Smooth muscle cell (in vitro differentiated cells): Measurements from ENCODE around the gene TP53I13. TPM values are rescaled to one million over a fixed set of nuclear protein-coding genes. Genes with fewer than 3 reads are reported as not detected.

Experiments
- DNase-seq: peaks from one replicate; lab custom pipeline; 2025; ENCODE audit not compliant: unreplicated experiment; lab: John Stamatoyannopoulos, UW
- H2AFZ ChIP-seq: fragments of 200-600 bp; sonication (generic); 2 replicates; pipeline ENCODE4 v1.6.0; 2016; ENCODE audit warnings: antibody characterized with exemption, low read depth, mild to moderate bottlenecking
- H3F3A ChIP-seq: fragments of 200-600 bp; sonication (generic); 2 replicates; pipeline ENCODE4 v1.6.0; 2017; ENCODE audit warnings: antibody characterized with exemption, low read depth
- H3K27ac ChIP-seq: fragments of 200-600 bp; sonication (generic); 2 replicates; pipeline ENCODE4 v1.5.1; 2016; ENCODE audit warnings: low read depth, mild to moderate bottlenecking
- H3K27me3 ChIP-seq: fragments of 200-600 bp; sonication (generic); 2 replicates; pipeline ENCODE4 v1.6.1; 2016; ENCODE audit warnings: low read depth, mild to moderate bottlenecking
- H3K36me3 ChIP-seq: fragments of 200-600 bp; sonication (generic); 2 replicates; pipeline ENCODE4 v1.5.1; 2016; ENCODE audit warnings: low read depth
- H3K4me1 ChIP-seq: fragments of 200-600 bp; sonication (generic); 2 replicates; pipeline ENCODE4 v1.5.1; 2016; ENCODE audit warnings: low read depth
- H3K4me2 ChIP-seq: fragments of 200-600 bp; sonication (generic); 2 replicates; pipeline ENCODE4 v1.6.0; 2016; ENCODE audit warnings: mild to moderate bottlenecking
- H3K4me3 ChIP-seq: fragments of 200-600 bp; sonication (generic); 2 replicates; pipeline ENCODE4 v1.5.1; 2016; ENCODE audit warnings: mild to moderate bottlenecking
- H3K79me2 ChIP-seq: fragments of 200-600 bp; sonication (generic); 2 replicates; pipeline ENCODE4 v1.6.0; 2016; ENCODE audit warnings: low read depth, mild to moderate bottlenecking
- H3K9ac ChIP-seq: fragments of 200-600 bp; sonication (generic); 2 replicates; pipeline ENCODE4 v1.6.0; 2016; ENCODE audit warnings: low read depth
- H3K9me3 ChIP-seq: fragments of 200-600 bp; sonication (generic); replicated peaks from 2 replicates; pipeline ENCODE4 v1.5.1; 2016; ENCODE audit warnings: low read depth
- H4K20me1 ChIP-seq: fragments of 200-600 bp; sonication (generic); 2 replicates; pipeline ENCODE4 v1.6.0; 2016; ENCODE audit warnings: low read depth
- WGBS: methylation state at CpG from one replicate; pipeline ENCODE4 v1.1.7; 2016; ENCODE audit warnings: low lambda C conversion rate; 5-methylcytosine and 5-hydroxymethylcytosine counted together
- polyA plus RNA-seq: library from polyadenylated mRNA; unstranded; fragments of >200 nt; fragmentation: Nextera tagmentation; extraction: Ambion mirVana; gene quantifications from 2 replicates; pipeline ENCODE4 v1.2.1, GENCODE V29; 2016
- total RNA-seq: library from RNA; depleted of rRNA; stranded (reverse); fragments of >200 nt; gene quantifications from 2 replicates; pipeline ENCODE4 v1.2.3, GENCODE V29; 2014
- TF ChIP-seq, protein P1 (sequence below): fragments of 200-600 bp; sonication (generic); IDR thresholded peaks from 2 replicates; pipeline ENCODE4 v1.5.1; 2017; ENCODE audit warnings: borderline replicate concordance, mild to moderate bottlenecking, antibody characterized with exemption; ENCODE audit not compliant: insufficient read depth, poor library complexity, severe bottlenecking

TP53I13 gene
- total and polyA plus RNA-seq, 2 experiments from 2014 or later, result 50.7 to 105 TPM

- H3K4me3 ChIP-seq, result no peak overlapping the region
- no peaks in the 10 kb centered on the region for H3K79me2 ChIP-seq
- H3K9me3 ChIP-seq, result no peaks in the 10 kb centered on the region
- peaks cover 27% of the 10 kb centered on the region for H3K4me1 ChIP-seq
- H3K27me3 ChIP-seq, result no peaks in the 10 kb centered on the region
- H3K9ac ChIP-seq, result no peak overlapping the region
- no peak for DNase-seq
- TF ChIP-seq, protein P1, sequence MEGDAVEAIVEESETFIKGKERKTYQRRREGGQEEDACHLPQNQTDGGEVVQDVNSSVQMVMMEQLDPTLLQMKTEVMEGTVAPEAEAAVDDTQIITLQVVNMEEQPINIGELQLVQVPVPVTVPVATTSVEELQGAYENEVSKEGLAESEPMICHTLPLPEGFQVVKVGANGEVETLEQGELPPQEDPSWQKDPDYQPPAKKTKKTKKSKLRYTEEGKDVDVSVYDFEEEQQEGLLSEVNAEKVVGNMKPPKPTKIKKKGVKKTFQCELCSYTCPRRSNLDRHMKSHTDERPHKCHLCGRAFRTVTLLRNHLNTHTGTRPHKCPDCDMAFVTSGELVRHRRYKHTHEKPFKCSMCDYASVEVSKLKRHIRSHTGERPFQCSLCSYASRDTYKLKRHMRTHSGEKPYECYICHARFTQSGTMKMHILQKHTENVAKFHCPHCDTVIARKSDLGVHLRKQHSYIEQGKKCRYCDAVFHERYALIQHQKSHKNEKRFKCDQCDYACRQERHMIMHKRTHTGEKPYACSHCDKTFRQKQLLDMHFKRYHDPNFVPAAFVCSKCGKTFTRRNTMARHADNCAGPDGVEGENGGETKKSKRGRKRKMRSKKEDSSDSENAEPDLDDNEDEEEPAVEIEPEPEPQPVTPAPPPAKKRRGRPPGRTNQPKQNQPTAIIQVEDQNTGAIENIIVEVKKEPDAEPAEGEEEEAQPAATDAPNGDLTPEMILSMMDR, result no peak
- no peak overlapping the region for H3K27ac ChIP-seq
- no peak overlapping the region for H2AFZ ChIP-seq
- peaks cover 35% of the 10 kb centered on the region for H4K20me1 ChIP-seq
- 80% methylated on average over 8 of the region's 9 CpGs for WGBS
- no peaks in the 10 kb centered on the region for H3K36me3 ChIP-seq
- no peak overlapping the region for H3K4me2 ChIP-seq
- H3F3A ChIP-seq, result no peaks in the 10 kb centered on the region
Measured at GRCh38 chr17:29596811-29597210, 28.3 kb downstream of the TP53I13 start.

DNA sequence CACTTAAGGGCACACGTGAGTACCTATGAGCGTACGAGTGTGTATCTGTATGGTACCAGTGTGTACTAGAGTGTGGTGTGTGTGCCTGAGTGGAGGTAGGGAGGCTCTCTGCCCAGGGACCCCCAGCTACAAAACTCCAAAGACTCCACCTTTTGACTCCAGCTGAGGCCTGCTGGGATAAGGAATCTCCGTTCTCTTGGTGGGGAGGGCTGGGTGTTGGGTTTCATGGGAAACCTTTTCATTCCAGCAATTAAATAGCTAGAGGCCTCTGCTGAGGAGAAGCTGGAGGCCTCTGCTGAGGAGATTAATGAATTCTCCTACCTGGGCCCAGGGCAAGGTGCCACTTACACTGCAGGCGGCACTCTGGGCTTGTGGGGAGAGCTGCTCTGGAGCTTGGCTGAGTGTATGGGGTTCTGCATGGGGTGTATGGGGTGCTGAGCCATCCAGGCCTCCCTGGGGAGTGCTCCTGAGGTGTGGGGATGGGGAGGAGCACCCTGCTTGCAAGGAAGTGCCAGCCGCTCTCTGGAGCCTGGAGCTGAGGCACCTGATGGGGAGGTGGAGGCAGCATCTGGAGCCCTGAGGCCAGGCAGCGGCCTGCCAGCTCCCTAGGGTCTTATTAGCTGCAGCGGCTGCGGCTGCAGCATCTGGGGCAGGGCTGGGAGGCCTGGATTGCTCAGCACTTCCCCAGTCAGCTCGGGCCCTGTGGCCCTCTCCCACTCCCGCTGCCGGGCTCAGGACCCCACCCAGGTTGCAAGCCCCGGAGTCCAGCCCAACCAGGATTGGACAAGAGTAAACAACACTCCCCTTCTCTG is 29.1 kb downstream of the TP53I13 start:
- WGBS, result 65% methylated on average over 13 of the region's 13 CpGs
- H4K20me1 ChIP-seq, result peaks cover 35% of the 10 kb centered on the region
- no peak for DNase-seq

GRCh38 chr17:29603109-29603674 is 34.7 kb downstream of the TP53I13 start:
- DNase-seq, result no peak
- H3K4me1 ChIP-seq, result no peaks in the 10 kb centered on the region
- no peaks in the 10 kb centered on the region for H3K79me2 ChIP-seq
- H3K27me3 ChIP-seq, result no peaks in the 10 kb centered on the region
- H3K9me3 ChIP-seq, result no peaks in the 10 kb centered on the region
- no peak overlapping the region for H2AFZ ChIP-seq
- no peak overlapping the region for H3K4me3 ChIP-seq
- H4K20me1 ChIP-seq, result no peaks in the 10 kb centered on the region
- H3K4me2 ChIP-seq, result no peak overlapping the region
- H3K36me3 ChIP-seq, result no peaks in the 10 kb centered on the region
- 97% methylated on average over 6 of the region's 6 CpGs for WGBS
- TF ChIP-seq, protein P1, result no peak
- no peaks in the 10 kb centered on the region for H3F3A ChIP-seq
- no peak overlapping the region for H3K9ac ChIP-seq
- H3K27ac ChIP-seq, result no peak overlapping the region

More for the DNA sequence above, 29.1 kb downstream of the TP53I13 start:
- no peak overlapping the region for H3K4me3 ChIP-seq
- H3K36me3 ChIP-seq, result no peaks in the 10 kb centered on the region
- H3K27me3 ChIP-seq, result no peaks in the 10 kb centered on the region
- no peak overlapping the region for H2AFZ ChIP-seq
- H3K9me3 ChIP-seq, result no peaks in the 10 kb centered on the region
- no peaks in the 10 kb centered on the region for H3K79me2 ChIP-seq
- peaks cover 20% of the 10 kb centered on the region for H3K4me1 ChIP-seq
- no peak overlapping the region for H3K27ac ChIP-seq
- TF ChIP-seq, protein P1, result no peak
- no peaks in the 10 kb centered on the region for H3F3A ChIP-seq
- no peak overlapping the region for H3K4me2 ChIP-seq
- H3K9ac ChIP-seq, result no peak overlapping the region
